ENCODE measurements around the gene PSMB2.

DNA sequence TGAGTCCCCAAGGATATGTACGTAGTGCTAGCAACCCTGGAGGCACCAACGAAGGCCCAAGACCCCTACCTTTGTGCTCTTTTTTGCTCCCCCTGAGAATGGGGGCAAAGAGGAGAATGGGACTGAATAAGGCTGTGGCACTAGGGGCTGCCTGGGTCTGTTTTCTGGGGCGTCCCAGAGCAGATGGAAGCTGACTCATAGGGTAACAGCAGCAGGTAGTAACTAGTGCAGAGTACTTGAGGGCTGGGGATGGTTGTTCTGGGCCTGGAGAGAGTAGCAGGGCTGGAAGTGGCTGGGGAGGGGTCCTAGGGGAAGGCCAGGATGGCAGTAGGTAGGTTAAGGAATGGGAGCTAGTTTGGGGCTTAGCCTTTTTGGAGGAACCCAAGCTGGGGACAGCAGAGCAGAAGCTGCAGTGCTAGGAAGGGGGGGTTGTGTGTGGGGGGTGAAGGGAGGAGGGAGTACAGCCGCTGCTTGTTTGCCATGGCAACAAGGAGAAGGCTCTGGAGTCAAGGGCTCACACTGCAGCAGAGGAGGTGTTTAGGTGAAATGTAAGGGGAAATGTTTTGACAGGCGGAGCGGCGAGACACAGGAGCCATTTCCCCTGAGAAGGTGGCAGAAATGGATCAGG is 81.9 kb downstream of the PSMB2 start:
- TF ChIP-seq, protein P1, sequence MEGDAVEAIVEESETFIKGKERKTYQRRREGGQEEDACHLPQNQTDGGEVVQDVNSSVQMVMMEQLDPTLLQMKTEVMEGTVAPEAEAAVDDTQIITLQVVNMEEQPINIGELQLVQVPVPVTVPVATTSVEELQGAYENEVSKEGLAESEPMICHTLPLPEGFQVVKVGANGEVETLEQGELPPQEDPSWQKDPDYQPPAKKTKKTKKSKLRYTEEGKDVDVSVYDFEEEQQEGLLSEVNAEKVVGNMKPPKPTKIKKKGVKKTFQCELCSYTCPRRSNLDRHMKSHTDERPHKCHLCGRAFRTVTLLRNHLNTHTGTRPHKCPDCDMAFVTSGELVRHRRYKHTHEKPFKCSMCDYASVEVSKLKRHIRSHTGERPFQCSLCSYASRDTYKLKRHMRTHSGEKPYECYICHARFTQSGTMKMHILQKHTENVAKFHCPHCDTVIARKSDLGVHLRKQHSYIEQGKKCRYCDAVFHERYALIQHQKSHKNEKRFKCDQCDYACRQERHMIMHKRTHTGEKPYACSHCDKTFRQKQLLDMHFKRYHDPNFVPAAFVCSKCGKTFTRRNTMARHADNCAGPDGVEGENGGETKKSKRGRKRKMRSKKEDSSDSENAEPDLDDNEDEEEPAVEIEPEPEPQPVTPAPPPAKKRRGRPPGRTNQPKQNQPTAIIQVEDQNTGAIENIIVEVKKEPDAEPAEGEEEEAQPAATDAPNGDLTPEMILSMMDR (IDR thresholded peaks at IDR 0.05), result no peak
- TF ChIP-seq POLR2A (IDR thresholded peaks at IDR 0.05) (no peak), EP300 (IDR thresholded peaks at IDR 0.05) (no peak)

Measured in sigmoid colon (tissue), 4 donors.